ENCODE results near the gene PHACTR3.

PHACTR3 gene

DNA sequence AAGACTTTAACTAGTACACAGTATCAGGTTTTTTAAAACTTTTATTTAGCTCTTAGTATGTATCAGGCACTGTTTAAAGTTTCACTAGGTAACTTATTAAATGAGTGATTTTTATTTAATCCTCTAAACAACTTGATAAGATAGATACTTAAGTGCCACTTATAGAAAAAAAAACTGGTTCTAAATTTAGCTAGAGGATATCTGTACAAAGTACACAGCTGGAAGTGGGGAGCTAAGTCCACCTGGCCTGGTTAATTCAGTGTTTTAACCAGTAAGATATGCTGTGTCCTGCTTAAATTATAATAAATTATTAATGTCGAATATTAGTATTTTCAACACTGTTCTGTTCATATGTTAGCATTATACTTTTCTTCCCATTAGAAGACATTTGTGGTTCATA is 291.6 kb downstream of the PHACTR3 start:
- Histone ChIP-seq H3K4me2 (ENCODE audit: low read depth, low read length) (no peak overlapping the region), H3K36me3 (replicated peaks; ENCODE audit: insufficient read depth, low read length) (no peaks in the 10 kb centered on the region), H3K9ac (ENCODE audit: low read length) (no peak overlapping the region), H3F3A (ENCODE audit: insufficient read depth, low read length) (no peaks in the 10 kb centered on the region), H4K20me1 (ENCODE audit: insufficient read depth, low read length) (no peaks in the 10 kb centered on the region), H3K4me1 (ENCODE audit: low read length) (no peaks in the 10 kb centered on the region), H3K9me3 (replicated peaks; ENCODE audit: insufficient read depth, low read length) (no peaks in the 10 kb centered on the region), H3K4me3 (ENCODE audit: low read length) (no peak overlapping the region), H2AFZ (ENCODE audit: low read length) (no peak overlapping the region), H3K79me2 (ENCODE audit: low read length) (no peaks in the 10 kb centered on the region), H3K9me2 (replicated peaks; ENCODE audit: insufficient read depth, low read length) (no peaks in the 10 kb centered on the region), H3K27me3 (replicated peaks; ENCODE audit: insufficient read depth, low read length) (no peaks in the 10 kb centered on the region), H3K27ac (ENCODE audit: low read length) (no peak overlapping the region)
- no peak for DNase-seq
- TF ChIP-seq EZH2phosphoT487 (IDR thresholded peaks at IDR 0.05; ENCODE audit: low read length) (no peak), EZH2 (optimal IDR thresholded peaks at IDR 0.05; ENCODE audit: low read depth, low read length) (no peak)
- TF ChIP-seq, protein P1, sequence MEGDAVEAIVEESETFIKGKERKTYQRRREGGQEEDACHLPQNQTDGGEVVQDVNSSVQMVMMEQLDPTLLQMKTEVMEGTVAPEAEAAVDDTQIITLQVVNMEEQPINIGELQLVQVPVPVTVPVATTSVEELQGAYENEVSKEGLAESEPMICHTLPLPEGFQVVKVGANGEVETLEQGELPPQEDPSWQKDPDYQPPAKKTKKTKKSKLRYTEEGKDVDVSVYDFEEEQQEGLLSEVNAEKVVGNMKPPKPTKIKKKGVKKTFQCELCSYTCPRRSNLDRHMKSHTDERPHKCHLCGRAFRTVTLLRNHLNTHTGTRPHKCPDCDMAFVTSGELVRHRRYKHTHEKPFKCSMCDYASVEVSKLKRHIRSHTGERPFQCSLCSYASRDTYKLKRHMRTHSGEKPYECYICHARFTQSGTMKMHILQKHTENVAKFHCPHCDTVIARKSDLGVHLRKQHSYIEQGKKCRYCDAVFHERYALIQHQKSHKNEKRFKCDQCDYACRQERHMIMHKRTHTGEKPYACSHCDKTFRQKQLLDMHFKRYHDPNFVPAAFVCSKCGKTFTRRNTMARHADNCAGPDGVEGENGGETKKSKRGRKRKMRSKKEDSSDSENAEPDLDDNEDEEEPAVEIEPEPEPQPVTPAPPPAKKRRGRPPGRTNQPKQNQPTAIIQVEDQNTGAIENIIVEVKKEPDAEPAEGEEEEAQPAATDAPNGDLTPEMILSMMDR (IDR thresholded peaks at IDR 0.05; ENCODE audit: low read length): no peak

Measured in MM.1S (cell line).